PC-3 (cell line): Measurements from ENCODE around the gene ARHGEF4. TPM values are rescaled to one million over a fixed set of nuclear protein-coding genes. Genes with fewer than 3 reads are reported as not detected.

Experiments
- ATAC-seq: fragments of 200-7000 bp; cut with Tn5 transposase; 2 replicates; pipeline ENCODE4 v1.9.1; 2020; ENCODE audit warnings: mild to moderate bottlenecking, moderate library complexity
- BruUV-seq: library from RNA; stranded (reverse); fragments of 400-500 nt; replicated peaks from 2 replicates; lab custom pipeline; 2021; lab: Mats Ljungman, UMichigan
- CTCF ChIA-PET: fragments of 300-600 bp; sonication (Branson Sonifier 250); formaldehyde crosslinking; loops from one replicate; lab custom pipeline; 2022; ENCODE audit warnings: antibody characterized with exemption; lab: Charles Lee
- POLR2A ChIA-PET: fragments of 300-600 bp; sonication (Branson Sonifier 250); formaldehyde crosslinking; loops from one replicate; lab custom pipeline; 2022; ENCODE audit warnings: antibody characterized with exemption; ENCODE audit not compliant: unreplicated experiment; lab: Charles Lee
- DNase-seq: peaks from one replicate; pipeline ENCODE4 v3.0.0-alpha.2; 2015
- H2AFZ ChIP-seq: fragments of 300-600 bp; sonication (generic); 2 replicates; pipeline ENCODE4 v1.6.0; 2016; ENCODE audit warnings: antibody characterized with exemption, low read length
- H3F3A ChIP-seq: fragments of 300-600 bp; sonication (generic); one replicate; pipeline ENCODE4 v1.6.0; 2017; ENCODE audit warnings: antibody characterized with exemption, low read length, control low read depth, mild to moderate bottlenecking; ENCODE audit not compliant: unreplicated experiment
- H3K27ac ChIP-seq: fragments of 300-600 bp; sonication (generic); 2 replicates; pipeline ENCODE4 v1.5.1; 2016; ENCODE audit warnings: mild to moderate bottlenecking, low read length
- H3K27me3 ChIP-seq: fragments of 300-600 bp; sonication (generic); 2 replicates; pipeline ENCODE4 v1.6.1; 2016; ENCODE audit warnings: low read length, mixed read lengths
- H3K36me3 ChIP-seq: fragments of 300-600 bp; sonication (generic); 2 replicates; pipeline ENCODE4 v1.6.1; 2016; ENCODE audit warnings: low read depth, mixed run types, low read length, mixed read lengths
- H3K4me1 ChIP-seq: fragments of 300-600 bp; sonication (generic); 2 replicates; pipeline ENCODE4 v1.5.1; 2016; ENCODE audit warnings: low read length; ENCODE audit not compliant: insufficient read depth
- H3K4me2 ChIP-seq: fragments of 300-600 bp; sonication (generic); 2 replicates; pipeline ENCODE4 v1.6.0; 2016; ENCODE audit warnings: low read length
- H3K4me3 ChIP-seq: fragments of 300-600 bp; sonication (generic); 2 replicates; pipeline ENCODE4 v1.5.1; 2016; ENCODE audit warnings: mild to moderate bottlenecking, low read length, mixed read lengths
- H3K79me2 ChIP-seq: fragments of 300-600 bp; sonication (generic); 2 replicates; pipeline ENCODE4 v1.6.1; 2017; ENCODE audit warnings: low read length, mixed read lengths
- H3K9ac ChIP-seq: fragments of 300-600 bp; sonication (generic); 2 replicates; pipeline ENCODE4 v1.6.0; 2016; ENCODE audit warnings: mild to moderate bottlenecking, low read length
- H3K9me2 ChIP-seq: fragments of 300-600 bp; sonication (generic); replicated peaks from 2 replicates; pipeline ENCODE4 v1.6.1; 2016; ENCODE audit warnings: mixed run types, low read length, mixed read lengths
- H3K9me3 ChIP-seq: fragments of 300-600 bp; sonication (generic); 2 replicates; pipeline ENCODE4 v1.6.1; 2016; ENCODE audit warnings: low read length, mixed read lengths
- H4K20me1 ChIP-seq: fragments of 300-600 bp; sonication (generic); 2 replicates; pipeline ENCODE4 v1.6.1; 2016; ENCODE audit warnings: low read length, mixed read lengths
- EZH2 ChIP-seq: fragments of 300-600 bp; sonication (generic); IDR thresholded peaks from one replicate; pipeline ENCODE4 v1.6.1; 2017; ENCODE audit warnings: antibody characterized with exemption, mild to moderate bottlenecking, low read length; ENCODE audit not compliant: unreplicated experiment
- EZH2phosphoT487 ChIP-seq: fragments of 300-600 bp; sonication (generic); IDR thresholded peaks from 2 replicates; pipeline ENCODE4 v1.6.1; 2018; ENCODE audit warnings: mild to moderate bottlenecking, antibody characterized with exemption, low read length, borderline replicate concordance
- intact Hi-C: fragments of 100-400 bp; cut with micrococcal nuclease; formaldehyde crosslinking; loops from 2 replicates; pipeline ENCODE4 v1.9.0; 2023
- total RNA-seq: library from RNA; depleted of rRNA; stranded (reverse); fragments of >200 nt; gene quantifications from 2 replicates; pipeline ENCODE4 v1.2.3, GENCODE V29; 2014
- TF ChIP-seq, protein P1 (sequence below): fragments of 300-600 bp; sonication (generic); conservative IDR thresholded peaks from 2 replicates; pipeline ENCODE4 v1.5.1; 2017; ENCODE audit warnings: antibody characterized with exemption, low read depth, mild to moderate bottlenecking, low read length

Gene ARHGEF4
- total RNA-seq, 1 experiment from 2014 or later, result 21.5 TPM

- no TSS peak for BruUV-seq
- intact Hi-C loops, result loop anchor here (5.0 kb wide), 1 partner anchor 42 kb away; no protein-coding TSS in a partner anchor
- H2AFZ ChIP-seq, result no peak overlapping the region
- H3K27me3 ChIP-seq, result no peaks in the 10 kb centered on the region
- H4K20me1 ChIP-seq, result peaks cover 6% of the 10 kb centered on the region; the same call in 1 of the 2 replicates
- ATAC-seq (no peak), DNase-seq (no peak)
- H3K36me3 ChIP-seq, result no peaks in the 10 kb centered on the region
- H3F3A ChIP-seq, result no peaks in the 10 kb centered on the region
- no peak overlapping the region for H3K4me2 ChIP-seq
- ChIA-PET POLR2A (no interaction called here), CTCF (no interaction called here)
- H3K4me3 ChIP-seq, result no peak overlapping the region
- H3K9ac ChIP-seq, result no peak overlapping the region
- H3K9me3 ChIP-seq, result no peaks in the 10 kb centered on the region
- H3K79me2 ChIP-seq, result peaks cover 32% of the 10 kb centered on the region
- TF ChIP-seq EZH2 (no peak), EZH2phosphoT487 (no peak)
- TF ChIP-seq, protein P1, sequence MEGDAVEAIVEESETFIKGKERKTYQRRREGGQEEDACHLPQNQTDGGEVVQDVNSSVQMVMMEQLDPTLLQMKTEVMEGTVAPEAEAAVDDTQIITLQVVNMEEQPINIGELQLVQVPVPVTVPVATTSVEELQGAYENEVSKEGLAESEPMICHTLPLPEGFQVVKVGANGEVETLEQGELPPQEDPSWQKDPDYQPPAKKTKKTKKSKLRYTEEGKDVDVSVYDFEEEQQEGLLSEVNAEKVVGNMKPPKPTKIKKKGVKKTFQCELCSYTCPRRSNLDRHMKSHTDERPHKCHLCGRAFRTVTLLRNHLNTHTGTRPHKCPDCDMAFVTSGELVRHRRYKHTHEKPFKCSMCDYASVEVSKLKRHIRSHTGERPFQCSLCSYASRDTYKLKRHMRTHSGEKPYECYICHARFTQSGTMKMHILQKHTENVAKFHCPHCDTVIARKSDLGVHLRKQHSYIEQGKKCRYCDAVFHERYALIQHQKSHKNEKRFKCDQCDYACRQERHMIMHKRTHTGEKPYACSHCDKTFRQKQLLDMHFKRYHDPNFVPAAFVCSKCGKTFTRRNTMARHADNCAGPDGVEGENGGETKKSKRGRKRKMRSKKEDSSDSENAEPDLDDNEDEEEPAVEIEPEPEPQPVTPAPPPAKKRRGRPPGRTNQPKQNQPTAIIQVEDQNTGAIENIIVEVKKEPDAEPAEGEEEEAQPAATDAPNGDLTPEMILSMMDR, result no peak
- peaks cover 13% of the 10 kb centered on the region for H3K4me1 ChIP-seq
- H3K9me2 ChIP-seq, result no peaks in the 10 kb centered on the region
- H3K27ac ChIP-seq, result no peak overlapping the region
Measured at GRCh38 chr2:130839011-130839780, 2.5 kb downstream of the ARHGEF4 start.

DNA sequence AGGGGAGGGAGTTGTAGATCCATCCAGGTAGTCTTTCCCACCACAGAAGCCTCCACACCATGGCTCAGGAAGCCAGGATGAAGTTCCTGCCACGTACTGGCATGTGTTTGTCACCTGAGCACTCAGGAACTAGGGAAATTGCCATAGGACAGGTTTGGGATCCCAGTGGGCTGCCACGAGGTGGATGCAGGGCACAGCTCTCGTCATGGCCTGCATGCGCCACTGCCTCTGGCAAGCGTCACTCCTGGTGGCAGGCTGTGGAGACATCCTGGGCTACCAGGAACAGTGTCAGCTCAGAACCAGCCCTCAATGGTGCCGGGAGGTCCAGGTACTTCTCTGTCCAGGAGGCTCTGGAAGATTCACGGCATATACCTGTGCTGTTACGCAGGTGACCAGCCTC is 3.8 kb downstream of the ARHGEF4 start:
- H3K9ac ChIP-seq, result no peak overlapping the region
- no peak overlapping the region for H3K4me3 ChIP-seq
- no peak overlapping the region for H3K4me2 ChIP-seq
- no TSS peak for BruUV-seq
- intact Hi-C loops, result no loop called here
- H2AFZ ChIP-seq, result no peak overlapping the region
- peaks cover 6% of the 10 kb centered on the region; the same call in 1 of the 2 replicates for H4K20me1 ChIP-seq
- peaks cover 11% of the 10 kb centered on the region for H3K4me1 ChIP-seq
- TF ChIP-seq EZH2, result no peak
- TF ChIP-seq, protein P1, result no peak
- no peak for TF ChIP-seq EZH2phosphoT487
- no peaks in the 10 kb centered on the region for H3K9me3 ChIP-seq
- no peak for DNase-seq
- no peaks in the 10 kb centered on the region for H3K36me3 ChIP-seq
- no peak overlapping the region for H3K27ac ChIP-seq
- H3K9me2 ChIP-seq, result no peaks in the 10 kb centered on the region
- no peaks in the 10 kb centered on the region for H3K27me3 ChIP-seq
- no peak for ATAC-seq
- POLR2A ChIA-PET, result no interaction called here
- CTCF ChIA-PET, result interaction anchor here (0.6 kb wide), 1 partner anchor 32 kb away, joined by 4 read pairs; no protein-coding TSS in a partner anchor
- no peaks in the 10 kb centered on the region for H3F3A ChIP-seq
- peaks cover 35% of the 10 kb centered on the region for H3K79me2 ChIP-seq

DNA sequence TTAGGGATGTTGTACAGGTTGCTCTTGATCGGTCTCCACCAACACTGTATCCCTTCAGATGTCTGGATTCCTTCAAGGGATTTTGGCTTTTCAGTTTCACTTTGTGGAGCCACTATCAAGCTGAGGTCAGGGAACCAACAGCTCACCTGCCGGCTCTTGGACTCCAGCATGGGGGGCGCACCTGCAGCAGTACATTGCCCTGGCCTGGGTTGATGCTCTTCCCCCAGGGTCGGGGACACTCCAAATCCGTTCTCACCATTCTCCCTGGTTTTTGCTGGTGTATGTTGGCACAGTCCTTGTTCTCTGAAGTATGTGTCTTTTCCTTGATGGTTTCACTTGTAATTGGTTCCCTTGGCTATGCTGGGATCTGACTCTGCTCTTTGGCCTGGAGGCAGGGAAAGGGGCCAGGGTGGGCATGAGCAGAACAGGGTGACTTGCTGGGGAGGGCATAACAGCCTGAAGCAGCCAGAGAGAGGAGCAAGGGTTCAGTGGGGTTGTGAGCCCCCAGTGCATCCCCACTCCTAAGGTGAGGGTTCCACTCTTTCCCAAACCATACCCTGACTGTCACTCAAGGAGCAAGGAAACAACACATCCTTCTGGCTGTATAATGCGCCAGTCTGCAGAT is 5.1 kb downstream of the ARHGEF4 start:
- H4K20me1 ChIP-seq, result peaks cover 12% of the 10 kb centered on the region; the same call in 1 of the 2 replicates
- H3K4me1 ChIP-seq, result peaks cover 18% of the 10 kb centered on the region; the same call in 1 of the 2 replicates
- H2AFZ ChIP-seq, result no peak overlapping the region
- H3K9me2 ChIP-seq, result no peaks in the 10 kb centered on the region
- DNase-seq, result no peak
- TF ChIP-seq EZH2, result no peak
- TF ChIP-seq, protein P1, result no peak
- no peak for TF ChIP-seq EZH2phosphoT487
- no peaks in the 10 kb centered on the region for H3F3A ChIP-seq
- H3K27me3 ChIP-seq, result no peaks in the 10 kb centered on the region
- no peak for ATAC-seq
- H3K79me2 ChIP-seq, result peaks cover 37% of the 10 kb centered on the region
- no TSS peak for BruUV-seq
- H3K9ac ChIP-seq, result no peak overlapping the region
- no peak overlapping the region for H3K4me3 ChIP-seq
- no peaks in the 10 kb centered on the region for H3K9me3 ChIP-seq
- H3K4me2 ChIP-seq, result no peak overlapping the region
- intact Hi-C loops, result no loop called here
- ChIA-PET POLR2A (no interaction called here), CTCF (interaction anchor here (0.5 to 1.3 kb wide), 2 partner anchors 44 to 325 kb away, joined by 4 read pairs; no protein-coding TSS in a partner anchor)
- H3K36me3 ChIP-seq, result no peaks in the 10 kb centered on the region
- no peak overlapping the region for H3K27ac ChIP-seq
